PC-9 (cell line): Measurements from ENCODE around the gene MYLK.

Source experiments
- EZH2 ChIP-seq: fragments of 200-600 bp; sonication (generic); IDR thresholded peaks from 2 replicates; pipeline ENCODE4 v1.8.0; 2017; ENCODE audit warnings: antibody characterized with exemption, low read depth
- TF ChIP-seq, protein P1 (sequence below): fragments of 200-600 bp; sonication (generic); conservative IDR thresholded peaks from 2 replicates; pipeline ENCODE4 v1.6.1; 2017; ENCODE audit warnings: mixed run types, antibody characterized with exemption, mild to moderate bottlenecking, moderate library complexity

DNA sequence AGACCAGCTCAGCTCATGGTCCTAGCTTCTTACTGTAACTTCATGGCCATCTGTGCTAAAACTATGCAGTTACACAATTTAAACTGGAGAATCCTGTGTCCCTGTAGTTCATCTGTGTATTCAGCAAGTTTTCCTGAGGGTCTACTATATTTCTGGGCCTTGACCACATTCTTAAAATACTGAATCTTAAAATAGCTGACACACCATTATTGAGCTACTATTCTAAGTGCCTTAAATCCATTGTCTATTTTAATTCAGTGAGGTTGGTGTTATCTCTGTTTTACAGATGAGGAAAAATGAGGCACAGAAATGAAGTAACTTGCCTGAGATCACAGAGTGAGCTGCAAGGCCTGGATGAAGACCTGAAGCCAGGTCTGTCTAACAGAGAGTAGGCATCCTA is 22.0 kb downstream of the MYLK start:
- no peak for TF ChIP-seq EZH2
- TF ChIP-seq, protein P1, sequence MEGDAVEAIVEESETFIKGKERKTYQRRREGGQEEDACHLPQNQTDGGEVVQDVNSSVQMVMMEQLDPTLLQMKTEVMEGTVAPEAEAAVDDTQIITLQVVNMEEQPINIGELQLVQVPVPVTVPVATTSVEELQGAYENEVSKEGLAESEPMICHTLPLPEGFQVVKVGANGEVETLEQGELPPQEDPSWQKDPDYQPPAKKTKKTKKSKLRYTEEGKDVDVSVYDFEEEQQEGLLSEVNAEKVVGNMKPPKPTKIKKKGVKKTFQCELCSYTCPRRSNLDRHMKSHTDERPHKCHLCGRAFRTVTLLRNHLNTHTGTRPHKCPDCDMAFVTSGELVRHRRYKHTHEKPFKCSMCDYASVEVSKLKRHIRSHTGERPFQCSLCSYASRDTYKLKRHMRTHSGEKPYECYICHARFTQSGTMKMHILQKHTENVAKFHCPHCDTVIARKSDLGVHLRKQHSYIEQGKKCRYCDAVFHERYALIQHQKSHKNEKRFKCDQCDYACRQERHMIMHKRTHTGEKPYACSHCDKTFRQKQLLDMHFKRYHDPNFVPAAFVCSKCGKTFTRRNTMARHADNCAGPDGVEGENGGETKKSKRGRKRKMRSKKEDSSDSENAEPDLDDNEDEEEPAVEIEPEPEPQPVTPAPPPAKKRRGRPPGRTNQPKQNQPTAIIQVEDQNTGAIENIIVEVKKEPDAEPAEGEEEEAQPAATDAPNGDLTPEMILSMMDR, result no peak
